Posterior cingulate gyrus (tissue), 11 donors: Measurements from ENCODE around the gene SKA2.
"Not testable (repeated sequence)": the region's sequence is repeated elsewhere in the genome, so short reads cannot be mapped to it uniquely, and the experiment has no call there.

Source experiments
- DNase-seq, 10 donors: peaks; one replicate each; pipeline versions ENCODE4 v3.0.0 to v3.0.0-alpha.2; 2020 to 2021; ENCODE audit warnings: mixed read lengths in 3 of 10
- intact Hi-C: fragments of 100-400 bp; cut with DNase I; formaldehyde crosslinking; loops from one replicate; pipeline ENCODE4 v1.15.1; 2023

The SKA2 gene

GRCh38 chr17:59154292-59154720, 680 bp downstream of the SKA2 start:
- peak in 9 of 10 donors; percentile 16 to 90 (median 33) for DNase-seq
- intact Hi-C loops = loop anchor here (2.0 to 10.0 kb wide), 2 partner anchors 48 to 70 kb away; partner anchors contain the start of genes GDPD1 and TRIM37

DNA sequence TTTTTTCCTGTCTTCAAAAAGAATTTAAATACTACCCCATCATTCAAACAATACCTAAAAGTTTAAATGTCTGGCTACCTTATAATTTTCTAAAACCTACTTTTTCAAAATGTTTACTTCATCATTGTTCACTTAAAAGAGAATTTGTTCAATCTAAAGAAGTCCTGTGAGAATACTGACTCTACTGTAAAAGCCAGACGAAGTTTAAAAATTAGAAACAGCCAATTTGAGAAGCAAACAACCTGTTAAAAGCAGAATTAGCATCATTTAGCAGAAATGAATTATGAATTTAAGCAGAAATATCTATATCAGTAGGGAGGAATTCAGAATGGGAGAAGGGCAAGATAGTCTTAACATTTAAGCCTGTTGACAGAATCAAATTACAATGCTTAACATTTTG, 2.1 kb downstream of the SKA2 start:
- DNase-seq = no peak
- intact Hi-C loops = loop anchor here (10.0 kb wide), 1 partner anchor 72 kb away; the partner anchor contains the start of gene GDPD1

- no peak for DNase-seq
- intact Hi-C loops = loop anchor here (10.0 kb wide), 1 partner anchor 73 kb away; the partner anchor contains the start of gene GDPD1
These were observed 3.4 kb downstream of the SKA2 start for GRCh38 chr17:59151591-59151990.

GRCh38 chr17:59151006-59151405, 4.0 kb downstream of the SKA2 start:
- DNase-seq = no peak
- intact Hi-C loops = loop anchor here (10.0 kb wide), 1 partner anchor 74 kb away; the partner anchor contains the start of gene GDPD1

GRCh38 chr17:59149841-59150511, 5.0 kb downstream of the SKA2 start:
- no peak for DNase-seq
- intact Hi-C loops = loop anchor here (10.0 kb wide), 1 partner anchor 75 kb away; the partner anchor contains the start of gene GDPD1

GRCh38 chr17:59149051-59149450, 5.9 kb downstream of the SKA2 start:
- DNase-seq = no peak
- intact Hi-C loops = no loop called here

- DNase-seq = no peak
- intact Hi-C loops = no loop called here
These were observed 9.4 kb downstream of the SKA2 start for GRCh38 chr17:59145571-59146096.

- intact Hi-C loops = no loop called here
- no peak for DNase-seq
These were observed 13.1 kb downstream of the SKA2 start for GRCh38 chr17:59141860-59142259.

GRCh38 chr17:59139939-59140338, 15.0 kb downstream of the SKA2 start:
- no peak for DNase-seq
- intact Hi-C loops = no loop called here

- DNase-seq, intact Hi-C loops: not testable (repeated sequence)
These were observed 16.6 kb downstream of the SKA2 start for GRCh38 chr17:59138339-59138738.

GRCh38 chr17:59131131-59131530, 23.9 kb downstream of the SKA2 start:
- DNase-seq = no peak
- intact Hi-C loops = no loop called here

GRCh38 chr17:59129814-59130213, 25.2 kb downstream of the SKA2 start:
- intact Hi-C loops = no loop called here
- DNase-seq = no peak

DNA sequence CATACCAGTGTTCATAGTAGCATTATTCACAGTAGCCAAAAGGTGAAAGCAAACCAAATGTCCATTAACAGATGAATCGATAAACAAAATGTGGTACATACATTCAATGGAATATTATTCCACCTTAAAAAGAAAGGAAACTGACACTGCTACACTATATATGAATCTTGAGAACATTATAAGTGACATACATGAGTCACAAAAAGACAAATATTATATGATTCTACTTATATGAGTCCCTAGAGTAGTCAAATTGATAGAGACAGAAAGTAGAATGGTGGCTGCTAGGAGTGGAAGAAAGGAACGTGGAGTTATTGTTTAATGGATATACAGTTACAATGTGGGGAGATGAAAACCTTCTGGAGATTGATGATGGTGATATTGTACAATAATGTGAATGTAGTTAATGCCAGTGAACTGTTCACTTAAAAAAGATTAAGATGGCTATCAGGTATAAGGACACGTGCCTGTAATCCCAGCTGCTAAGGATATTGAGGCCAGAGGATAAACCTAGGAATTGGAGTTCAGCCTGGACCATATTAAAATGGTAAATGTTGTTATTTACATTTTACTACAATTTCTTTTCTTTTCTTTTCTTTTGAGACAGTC, 28.1 kb downstream of the SKA2 start:
- intact Hi-C loops = no loop called here
- no peak for DNase-seq

GRCh38 chr17:59124665-59125064, 30.3 kb downstream of the SKA2 start:
- DNase-seq = no peak
- intact Hi-C loops = no loop called here

GRCh38 chr17:59121901-59122480, 33.0 kb downstream of the SKA2 start:
- intact Hi-C loops = no loop called here
- DNase-seq = no peak

DNA sequence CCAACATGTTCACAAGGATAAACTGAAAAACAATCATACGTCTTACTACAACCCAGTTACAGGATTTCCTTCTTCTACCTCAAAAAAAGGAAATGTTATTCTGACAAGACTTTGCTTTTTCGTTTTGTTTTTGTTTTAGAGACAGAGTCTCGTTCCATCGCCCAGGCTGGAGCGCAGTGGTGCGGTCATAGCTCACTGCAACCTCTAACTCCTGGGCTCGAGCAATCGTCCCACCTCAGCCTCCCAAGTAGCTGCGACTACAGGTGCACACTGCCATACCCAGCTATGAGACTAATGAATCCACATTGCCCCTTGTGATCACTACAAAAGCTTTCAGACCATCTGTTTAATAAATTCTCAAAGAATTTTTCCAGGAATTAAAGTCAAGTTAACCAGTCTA, 39.5 kb downstream of the SKA2 start:
- intact Hi-C loops = no loop called here
- DNase-seq = no peak

DNA sequence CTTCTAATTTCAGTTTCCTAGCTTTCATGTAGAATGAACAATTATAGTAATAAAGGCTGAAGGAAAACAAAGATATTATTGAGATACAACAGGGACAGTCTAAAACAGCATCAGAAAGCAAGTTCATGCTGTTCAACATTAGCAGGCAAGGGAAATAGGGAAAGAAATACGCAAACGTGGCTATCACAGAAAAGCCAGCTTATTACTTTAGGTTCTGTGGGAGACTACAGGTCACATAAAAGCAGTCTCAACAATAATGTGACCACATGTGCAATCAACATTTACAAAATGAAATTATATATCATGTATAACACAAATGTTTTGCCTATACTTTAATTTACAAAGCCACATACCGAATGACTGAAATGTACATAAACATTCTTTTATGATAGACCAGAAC, 43.4 kb downstream of the SKA2 start:
- intact Hi-C loops = no loop called here
- DNase-seq = no peak

DNA sequence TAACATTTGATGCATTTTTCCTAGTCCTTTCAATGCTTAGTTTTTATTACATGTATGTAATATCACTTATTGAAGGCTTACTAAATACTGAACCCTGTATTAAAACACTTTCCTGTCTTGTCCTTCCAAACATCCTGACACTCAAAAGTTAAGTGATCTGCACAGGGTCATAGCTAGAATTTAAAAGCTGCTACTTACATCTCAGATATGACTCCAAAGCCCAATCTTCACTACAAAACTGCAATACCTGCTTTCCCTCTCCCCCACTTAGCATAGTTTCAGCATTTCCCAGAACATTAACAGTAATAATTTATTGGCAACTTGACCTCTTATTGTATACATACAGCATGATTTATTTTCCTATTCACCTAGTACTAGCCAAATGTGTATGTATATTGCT, 44.0 kb downstream of the SKA2 start:
- DNase-seq = no peak
- intact Hi-C loops = no loop called here

- no peak for DNase-seq
- intact Hi-C loops = loop anchor here (5.0 to 10.0 kb wide), 2 partner anchors 106 to 591 kb away; partner anchors contain the start of gene SMG8
These were observed 46.4 kb downstream of the SKA2 start for GRCh38 chr17:59108400-59109102.

DNA sequence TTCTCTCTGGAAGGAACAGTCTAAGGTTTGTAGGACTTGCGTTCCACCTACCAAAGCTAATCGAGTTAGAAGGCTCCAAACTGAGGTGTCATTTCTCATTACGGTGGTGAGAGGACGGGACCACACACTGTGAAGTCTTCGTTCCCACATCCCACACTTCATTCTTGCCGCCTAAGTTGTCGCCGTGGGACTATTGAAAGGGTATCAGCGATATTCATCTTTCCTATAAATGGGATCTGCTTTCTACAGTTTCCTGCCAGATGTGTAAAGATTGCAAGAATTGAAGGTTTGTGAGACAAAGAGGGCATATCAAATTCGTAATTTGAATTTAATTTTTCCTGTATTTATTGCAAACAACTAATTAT, 47.7 kb downstream of the SKA2 start:
- intact Hi-C loops = loop anchor here (2.0 to 10.0 kb wide), 3 partner anchors 48 to 590 kb away; partner anchors contain the start of genes PRR11, SKA2 and SMG8
- DNase-seq = no peak
